ENCODE results near the gene FBRS.
"Not testable (repeated sequence)": the region's sequence is repeated elsewhere in the genome, so short reads cannot be mapped to it uniquely, and the experiment has no call there.

Gene FBRS

GRCh38 chr16:30697264-30698138, 39.3 kb downstream of the FBRS start:
- DNase-seq (ENCODE audit: low read depth in 2 of 3, low spot score in 1 of 3) = no peak

- DNase-seq (ENCODE audit: low read depth in 2 of 3, low spot score in 1 of 3) = peak; percentile 98 to 99 (median 98)
Observed at GRCh38 chr16:30698139-30698815, 40.0 kb downstream of the FBRS start.

GRCh38 chr16:30698816-30699614, 40.8 kb downstream of the FBRS start, which contains the start of gene SRCAP:
SRCAP (plus strand) TSS chr16:30699171; CDS start chr16:30700825, 1,654 bp downstream.
- DNase-seq (ENCODE audit: low read depth in 2 of 3, low spot score in 1 of 3) = peak; percentile 77 to 84 (median 83)

- no peak for DNase-seq (ENCODE audit: low read depth in 2 of 3, low spot score in 1 of 3)
Observed at GRCh38 chr16:30699615-30700099, 41.4 kb downstream of the FBRS start.

- DNase-seq (ENCODE audit: low read depth in 2 of 3, low spot score in 1 of 3) = no peak
Observed at GRCh38 chr16:30700491-30700890, 42.3 kb downstream of the FBRS start.

GRCh38 chr16:30700971-30701370, 42.7 kb downstream of the FBRS start:
- DNase-seq (ENCODE audit: low read depth in 2 of 3, low spot score in 1 of 3) = no peak

GRCh38 chr16:30703071-30703470, 44.8 kb downstream of the FBRS start:
- not testable (repeated sequence) for DNase-seq (ENCODE audit: low read depth in 2 of 3, low spot score in 1 of 3)

- no peak for DNase-seq (ENCODE audit: low read depth in 2 of 3, low spot score in 1 of 3)
Observed at GRCh38 chr16:30703971-30704370, 45.7 kb downstream of the FBRS start.

GRCh38 chr16:30706046-30706445, 47.8 kb downstream of the FBRS start:
- no peak for DNase-seq (ENCODE audit: low read depth in 2 of 3, low spot score in 1 of 3)

GRCh38 chr16:30710971-30711370, 52.7 kb downstream of the FBRS start:
- no peak for DNase-seq (ENCODE audit: low read depth in 2 of 3, low spot score in 1 of 3)

- DNase-seq (ENCODE audit: low read depth in 2 of 3, low spot score in 1 of 3) = no peak
Observed at GRCh38 chr16:30711712-30712111, 53.5 kb downstream of the FBRS start.

GRCh38 chr16:30715750-30716445, 57.7 kb downstream of the FBRS start:
- peak in 2 of 3 donors; percentile 17 to 37 for DNase-seq (ENCODE audit: low read depth in 2 of 3, low spot score in 1 of 3)

- no peak for DNase-seq (ENCODE audit: low read depth in 2 of 3, low spot score in 1 of 3)
Observed at GRCh38 chr16:30720086-30720485, 61.9 kb downstream of the FBRS start.
